BE2C (cell line): ENCODE data around the gene STK40.

Experiments used
- DNase-seq: peaks from one replicate; pipeline ENCODE4 v3.0.0-alpha.2; 2020
- H3K27me3 ChIP-seq: fragments of 250-450 bp; sonication (Bioruptor Pico); 2 replicates; pipeline ENCODE4 v1.5.1; 2020; ENCODE audit warnings: mild to moderate bottlenecking
- H3K36me3 ChIP-seq: fragments of 250-450 bp; sonication (Bioruptor Pico); 2 replicates; pipeline ENCODE4 v1.5.1; 2020; ENCODE audit warnings: mild to moderate bottlenecking
- H3K4me1 ChIP-seq: fragments of 250-450 bp; sonication (Bioruptor Pico); 2 replicates; pipeline ENCODE4 v1.5.1; 2020
- H3K4me3 ChIP-seq: 2 replicates; pipeline ENCODE4 v1.5.1; 2011; ENCODE audit warnings: low read depth, low read length
- H3K9me3 ChIP-seq: fragments of 250-450 bp; sonication (Bioruptor Pico); 2 replicates; pipeline ENCODE4 v1.5.1; 2020
- CTCF ChIP-seq: IDR thresholded peaks from 2 replicates; pipeline ENCODE4 v1.5.1; 2012; ENCODE audit warnings: mild to moderate bottlenecking, low read depth, low read length

Gene STK40

GRCh38 chr1:36323636-36324352, 61.9 kb downstream of the STK40 start, which contains the start of gene EVA1B:
Gene EVA1B (minus strand): TSS chr1:36323645. CDS start chr1:36323037, 608 bp downstream.
- peak; percentile 60 for DNase-seq
- no peaks in the 10 kb centered on the region for H3K9me3 ChIP-seq
- TF ChIP-seq CTCF = no peak
- no peaks in the 10 kb centered on the region for H3K27me3 ChIP-seq
- H3K4me3 ChIP-seq = peak within 1 kb of the TSS; percentile 45
- no peaks in the 10 kb centered on the region for H3K36me3 ChIP-seq
- no peaks in the 10 kb centered on the region for H3K4me1 ChIP-seq

GRCh38 chr1:36322786-36323635, 62.7 kb downstream of the STK40 start:
- DNase-seq = no peak
- TF ChIP-seq CTCF = no peak
- H3K9me3 ChIP-seq = no peaks in the 10 kb centered on the region
- H3K27me3 ChIP-seq = no peaks in the 10 kb centered on the region
- H3K4me1 ChIP-seq = no peaks in the 10 kb centered on the region
- no peaks in the 10 kb centered on the region for H3K36me3 ChIP-seq
- H3K4me3 ChIP-seq = peak overlapping the region; percentile 38

GRCh38 chr1:36322041-36322785, 63.5 kb downstream of the STK40 start:
- no peak for DNase-seq
- H3K27me3 ChIP-seq = no peaks in the 10 kb centered on the region
- no peaks in the 10 kb centered on the region for H3K36me3 ChIP-seq
- no peaks in the 10 kb centered on the region for H3K9me3 ChIP-seq
- no peaks in the 10 kb centered on the region for H3K4me1 ChIP-seq
- no peak for TF ChIP-seq CTCF
- H3K4me3 ChIP-seq = no peak overlapping the region

GRCh38 chr1:36321119-36321951, 64.4 kb downstream of the STK40 start:
- H3K36me3 ChIP-seq = no peaks in the 10 kb centered on the region
- no peak for DNase-seq

GRCh38 chr1:36320767-36321118, 65.0 kb downstream of the STK40 start:
- Histone ChIP-seq H3K36me3 (no peaks in the 10 kb centered on the region), H3K4me1 (no peaks in the 10 kb centered on the region)

More at GRCh38 chr1:36321119-36321951, 64.4 kb downstream of the STK40 start:
- no peaks in the 10 kb centered on the region for H3K4me1 ChIP-seq
- H3K27me3 ChIP-seq = no peaks in the 10 kb centered on the region
- no peak for TF ChIP-seq CTCF
- no peaks in the 10 kb centered on the region for H3K9me3 ChIP-seq
- no peak overlapping the region for H3K4me3 ChIP-seq

More at GRCh38 chr1:36320767-36321118, 65.0 kb downstream of the STK40 start:
- Histone ChIP-seq H3K4me3 (no peak overlapping the region), H3K9me3 (no peaks in the 10 kb centered on the region), H3K27me3 (no peaks in the 10 kb centered on the region)
- no peak for TF ChIP-seq CTCF
- no peak for DNase-seq
